Nephron progenitor cell (in vitro differentiated cells): ENCODE results near the gene ADCY10.
"Not testable (repeated sequence)": the region's sequence is repeated elsewhere in the genome, so short reads cannot be mapped to it uniquely, and the experiment has no call there.

Source experiments
- DNase-seq: peaks from one replicate; pipeline ENCODE4 v3.0.0; 2021
- H3K27ac Mint-ChIP-seq: 2 replicates; pipeline ENCODE4 v1.8.0; 2021; ENCODE audit warnings: mild to moderate bottlenecking, moderate library complexity, mixed read lengths
- H3K27me3 Mint-ChIP-seq: 2 replicates; pipeline ENCODE4 v1.8.0; 2021; ENCODE audit warnings: mild to moderate bottlenecking, low read depth, mixed read lengths; ENCODE audit not compliant: poor library complexity
- H3K36me3 Mint-ChIP-seq: 2 replicates; pipeline ENCODE4 v1.8.0; 2021; ENCODE audit warnings: low read depth, mixed read lengths
- H3K4me1 Mint-ChIP-seq: 2 replicates; pipeline ENCODE4 v1.8.0; 2021; ENCODE audit warnings: mixed read lengths
- H3K4me3 Mint-ChIP-seq: 2 replicates; pipeline ENCODE4 v1.8.0; 2021; ENCODE audit warnings: mild to moderate bottlenecking, moderate library complexity, mixed read lengths
- H3K9me3 Mint-ChIP-seq: 2 replicates; pipeline ENCODE4 v1.8.0; 2021; ENCODE audit warnings: mild to moderate bottlenecking, moderate library complexity, mixed read lengths
- CTCF ChIP-seq: fragments of 200-600 bp; sonication (generic); IDR thresholded peaks from 2 replicates; pipeline ENCODE4 v1.5.0; 2021; ENCODE audit warnings: antibody characterized with exemption

Gene ADCY10

GRCh38 chr1:167904652-167905130 lies 9.2 kb downstream of the ADCY10 start:
- TF ChIP-seq CTCF, result no peak
- H3K27ac Mint-ChIP-seq, result peak overlapping the region; percentile 33
- H3K27me3 Mint-ChIP-seq, result no peaks in the 10 kb centered on the region
- no peak overlapping the region for H3K4me3 Mint-ChIP-seq
- H3K36me3 Mint-ChIP-seq, result peaks cover 5% of the 10 kb centered on the region
- H3K4me1 Mint-ChIP-seq, result peaks cover 21% of the 10 kb centered on the region
- DNase-seq, result no peak
- peaks cover 13% of the 10 kb centered on the region for H3K9me3 Mint-ChIP-seq

GRCh38 chr1:167900907-167901306 lies 13.0 kb downstream of the ADCY10 start:
- no peak for TF ChIP-seq CTCF
- Mint-ChIP-seq H3K4me1 (peaks cover 28% of the 10 kb centered on the region), H3K27me3 (peaks cover 3% of the 10 kb centered on the region), H3K9me3 (no peaks in the 10 kb centered on the region), H3K4me3 (no peak overlapping the region), H3K36me3 (no peaks in the 10 kb centered on the region), H3K27ac (no peak overlapping the region)
- DNase-seq, result no peak

- DNase-seq, result no peak
- Mint-ChIP-seq H3K9me3 (no peaks in the 10 kb centered on the region), H3K4me1 (peaks cover 16% of the 10 kb centered on the region), H3K4me3 (no peak overlapping the region), H3K27ac (no peak overlapping the region), H3K27me3 (peaks cover 3% of the 10 kb centered on the region), H3K36me3 (no peaks in the 10 kb centered on the region)
- TF ChIP-seq CTCF, result no peak
Observed at GRCh38 chr1:167899253-167899681, 14.7 kb downstream of the ADCY10 start.

- peaks cover 3% of the 10 kb centered on the region for H3K27me3 Mint-ChIP-seq
- H3K4me3 Mint-ChIP-seq, result no peak overlapping the region
- H3K36me3 Mint-ChIP-seq, result no peaks in the 10 kb centered on the region
- TF ChIP-seq CTCF, result no peak
- H3K9me3 Mint-ChIP-seq, result no peaks in the 10 kb centered on the region
- H3K27ac Mint-ChIP-seq, result no peak overlapping the region
- H3K4me1 Mint-ChIP-seq, result peaks cover 13% of the 10 kb centered on the region
- DNase-seq, result no peak
Observed at GRCh38 chr1:167898578-167899222, 15.2 kb downstream of the ADCY10 start.

- H3K27ac Mint-ChIP-seq, result no peak overlapping the region
- peaks cover 3% of the 10 kb centered on the region for H3K9me3 Mint-ChIP-seq
- no peak for DNase-seq
- H3K36me3 Mint-ChIP-seq, result no peaks in the 10 kb centered on the region
- no peak for TF ChIP-seq CTCF
- peaks cover 11% of the 10 kb centered on the region for H3K4me1 Mint-ChIP-seq
- peaks cover 3% of the 10 kb centered on the region for H3K27me3 Mint-ChIP-seq
- no peak overlapping the region for H3K4me3 Mint-ChIP-seq
Observed at GRCh38 chr1:167893798-167894197, 20.1 kb downstream of the ADCY10 start.

GRCh38 chr1:167890400-167890799 lies 23.5 kb downstream of the ADCY10 start:
- no peaks in the 10 kb centered on the region for H3K27me3 Mint-ChIP-seq
- H3K27ac Mint-ChIP-seq, result no peak overlapping the region
- H3K9me3 Mint-ChIP-seq, result peaks cover 27% of the 10 kb centered on the region
- TF ChIP-seq CTCF, result no peak
- H3K36me3 Mint-ChIP-seq, result no peaks in the 10 kb centered on the region
- no peak overlapping the region for H3K4me3 Mint-ChIP-seq
- no peaks in the 10 kb centered on the region for H3K4me1 Mint-ChIP-seq
- DNase-seq, result no peak

GRCh38 chr1:167887187-167887586 lies 26.7 kb downstream of the ADCY10 start:
- H3K4me3 Mint-ChIP-seq, DNase-seq, H3K4me1 Mint-ChIP-seq, H3K36me3 Mint-ChIP-seq, H3K27me3 Mint-ChIP-seq, H3K27ac Mint-ChIP-seq: not testable (repeated sequence)
- peaks cover 33% of the 10 kb centered on the region for H3K9me3 Mint-ChIP-seq
